Activated CD8-positive, alpha-beta memory T cell treated with anti-CD3 and anti-CD28 coated beads, Interleukin-2, amount 50 U/mL, for 24 hours (primary cell): ENCODE measurements around the gene ZFYVE1.
"Not testable (repeated sequence)": the region's sequence is repeated elsewhere in the genome, so short reads cannot be mapped to it uniquely, and the experiment has no call there.

Experiments used
- DNase-seq: peaks from one replicate; pipeline ENCODE4 v3.0.0-alpha.2; 2020; ENCODE audit errors: extremely low read depth

Gene ZFYVE1, protein sequence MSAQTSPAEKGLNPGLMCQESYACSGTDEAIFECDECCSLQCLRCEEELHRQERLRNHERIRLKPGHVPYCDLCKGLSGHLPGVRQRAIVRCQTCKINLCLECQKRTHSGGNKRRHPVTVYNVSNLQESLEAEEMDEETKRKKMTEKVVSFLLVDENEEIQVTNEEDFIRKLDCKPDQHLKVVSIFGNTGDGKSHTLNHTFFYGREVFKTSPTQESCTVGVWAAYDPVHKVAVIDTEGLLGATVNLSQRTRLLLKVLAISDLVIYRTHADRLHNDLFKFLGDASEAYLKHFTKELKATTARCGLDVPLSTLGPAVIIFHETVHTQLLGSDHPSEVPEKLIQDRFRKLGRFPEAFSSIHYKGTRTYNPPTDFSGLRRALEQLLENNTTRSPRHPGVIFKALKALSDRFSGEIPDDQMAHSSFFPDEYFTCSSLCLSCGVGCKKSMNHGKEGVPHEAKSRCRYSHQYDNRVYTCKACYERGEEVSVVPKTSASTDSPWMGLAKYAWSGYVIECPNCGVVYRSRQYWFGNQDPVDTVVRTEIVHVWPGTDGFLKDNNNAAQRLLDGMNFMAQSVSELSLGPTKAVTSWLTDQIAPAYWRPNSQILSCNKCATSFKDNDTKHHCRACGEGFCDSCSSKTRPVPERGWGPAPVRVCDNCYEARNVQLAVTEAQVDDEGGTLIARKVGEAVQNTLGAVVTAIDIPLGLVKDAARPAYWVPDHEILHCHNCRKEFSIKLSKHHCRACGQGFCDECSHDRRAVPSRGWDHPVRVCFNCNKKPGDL

DNA sequence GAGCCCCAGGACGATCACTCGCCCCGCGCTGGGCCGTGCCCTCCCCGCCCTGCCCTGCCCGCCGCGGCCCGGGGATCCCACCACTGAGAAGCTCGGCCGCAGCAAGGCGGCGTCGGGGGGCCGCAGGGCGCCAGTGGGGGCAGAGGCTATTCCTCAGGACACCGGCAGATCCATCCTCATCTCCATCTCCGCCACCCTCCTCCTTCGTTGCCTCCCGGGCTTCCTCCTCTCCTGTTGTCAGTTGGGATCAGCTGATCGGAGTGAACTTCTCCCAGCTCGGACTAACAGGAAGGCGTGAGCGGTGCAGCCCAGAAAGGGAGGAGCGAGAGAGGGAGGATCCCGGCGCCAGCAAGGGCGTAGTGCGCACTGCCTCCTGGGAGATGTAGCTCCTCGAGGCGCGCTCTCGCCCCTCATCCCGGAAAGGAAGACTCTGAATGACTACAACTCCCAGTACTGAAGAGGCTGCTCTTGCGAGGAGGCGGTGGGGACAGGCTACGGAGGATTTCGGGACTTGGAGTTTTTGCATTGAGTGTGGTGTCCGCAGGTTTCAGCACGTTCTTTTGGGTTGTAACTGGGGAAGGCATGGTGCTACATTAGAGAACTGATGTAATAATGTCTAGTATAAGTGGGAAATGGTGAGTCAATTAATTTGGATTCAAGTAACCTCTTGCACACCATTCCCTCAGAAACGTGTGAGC, at the start of gene ZFYVE1:
TSS of gene ZFYVE1 (minus strand) at position 262 of the 698 bp plus-strand sequence. CDS start 2,598 bp downstream, outside the sequence.
- DNase-seq = peak; percentile 80

DNA sequence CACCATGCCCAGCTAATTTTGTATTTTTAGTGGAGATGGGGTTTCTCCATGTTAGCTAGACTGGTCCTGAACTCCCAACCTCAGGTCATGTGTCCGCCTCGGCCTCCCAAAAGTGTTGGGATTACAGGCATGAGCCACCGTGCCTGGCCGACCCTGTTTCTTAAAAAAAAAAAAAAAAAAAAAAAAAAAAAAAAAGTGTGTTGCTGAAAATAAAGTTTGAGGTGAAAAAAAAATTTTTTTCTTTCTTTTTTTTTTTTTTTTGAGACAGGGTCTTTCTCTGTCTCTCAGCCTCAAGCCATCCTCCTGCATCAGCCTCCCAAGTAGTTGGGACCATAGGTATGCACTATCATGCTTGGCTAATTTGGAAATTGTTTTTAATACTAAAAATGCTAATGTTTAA, 42.7 kb upstream of the ZFYVE1 start:
- no peak for DNase-seq

DNA sequence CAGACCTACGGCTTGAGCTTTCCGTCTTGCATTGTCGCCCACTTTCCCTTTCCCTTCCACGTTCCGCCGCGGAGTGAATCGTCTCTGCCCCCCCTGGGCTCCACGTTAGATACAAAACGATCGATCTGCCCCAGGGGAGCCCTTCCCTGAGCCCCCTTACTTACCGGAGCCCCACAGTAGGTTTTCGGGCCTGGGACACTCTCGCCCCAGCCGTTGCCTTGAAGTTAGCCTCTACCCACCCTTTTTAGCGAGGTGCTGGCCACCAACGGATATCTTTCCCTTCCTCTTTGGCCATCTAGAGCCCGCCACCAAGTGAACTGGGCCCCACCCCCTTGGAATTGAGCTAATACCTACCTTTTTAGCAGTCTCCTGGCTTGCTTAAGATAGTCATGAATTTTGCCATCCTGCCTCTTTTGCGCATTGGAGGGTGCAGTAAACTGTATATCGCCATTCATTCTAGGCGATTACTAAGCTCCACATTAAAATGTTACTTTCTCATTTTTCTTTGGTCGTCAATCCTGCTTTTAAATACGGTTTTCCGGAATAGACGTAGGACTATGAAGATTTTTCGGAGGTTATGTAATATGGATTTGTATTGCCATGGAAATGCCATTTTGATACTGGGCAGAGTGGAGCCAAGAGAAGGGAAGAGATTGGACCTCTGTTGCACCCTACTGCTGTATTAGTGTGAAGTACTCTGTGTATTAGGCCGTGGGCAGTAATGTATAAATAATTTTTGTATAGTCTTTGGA, 32.2 kb upstream of the ZFYVE1 start:
- DNase-seq = no peak

DNA sequence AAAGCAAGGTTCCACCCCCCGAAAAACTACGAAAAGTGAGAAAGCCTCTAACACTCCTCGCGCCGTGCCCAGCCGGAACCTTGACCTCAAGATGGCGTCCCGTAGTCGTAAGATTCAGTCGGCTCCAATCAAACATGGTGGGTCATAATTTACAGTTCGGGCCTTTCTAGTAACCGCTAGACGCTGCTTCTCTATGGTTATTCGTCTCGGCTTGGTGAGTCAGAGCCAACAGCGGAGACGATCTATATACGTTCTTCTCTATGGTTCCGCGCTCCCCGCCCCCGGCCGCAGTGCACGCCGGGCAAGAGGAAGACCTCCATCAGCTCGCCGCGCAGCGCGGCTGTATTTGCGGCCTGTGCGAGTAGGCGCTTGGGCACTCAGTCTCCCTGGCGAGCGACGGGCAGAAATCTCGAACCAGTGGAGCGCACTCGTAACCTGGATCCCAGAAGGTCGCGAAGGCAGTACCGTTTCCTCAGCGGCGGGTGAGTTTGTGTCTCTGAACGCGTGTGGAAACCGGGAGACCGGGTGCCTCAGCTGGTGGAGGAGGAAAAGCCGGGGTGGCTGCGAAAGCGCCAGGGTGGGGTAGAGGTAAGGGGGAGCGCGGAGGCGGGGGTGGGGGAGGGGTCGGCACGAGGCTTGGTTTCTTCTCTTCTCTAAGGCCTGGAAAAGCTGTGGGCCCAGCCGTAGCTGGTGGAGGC, 31.5 kb upstream of the ZFYVE1 start, which contains the start of gene RBM25:
TSS of gene RBM25 (plus strand) at position 311 of the 698 bp plus-strand sequence. CDS start 13,108 bp downstream, outside the sequence.
- DNase-seq = peak; percentile 86

DNA sequence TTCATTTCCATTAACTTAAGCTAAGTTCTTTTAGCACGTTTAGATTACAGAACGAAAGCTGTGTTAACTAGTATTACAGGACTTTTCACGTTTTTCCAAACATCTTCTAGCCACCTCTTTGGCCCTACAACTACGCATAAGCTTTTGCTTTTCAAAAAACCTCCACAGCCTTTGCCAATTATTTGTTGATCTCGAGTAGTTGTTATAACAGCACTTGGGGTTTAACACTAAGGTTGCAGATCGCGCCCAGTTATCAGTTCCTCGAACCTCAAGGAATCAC, 31.0 kb upstream of the ZFYVE1 start:
- DNase-seq = no peak

DNA sequence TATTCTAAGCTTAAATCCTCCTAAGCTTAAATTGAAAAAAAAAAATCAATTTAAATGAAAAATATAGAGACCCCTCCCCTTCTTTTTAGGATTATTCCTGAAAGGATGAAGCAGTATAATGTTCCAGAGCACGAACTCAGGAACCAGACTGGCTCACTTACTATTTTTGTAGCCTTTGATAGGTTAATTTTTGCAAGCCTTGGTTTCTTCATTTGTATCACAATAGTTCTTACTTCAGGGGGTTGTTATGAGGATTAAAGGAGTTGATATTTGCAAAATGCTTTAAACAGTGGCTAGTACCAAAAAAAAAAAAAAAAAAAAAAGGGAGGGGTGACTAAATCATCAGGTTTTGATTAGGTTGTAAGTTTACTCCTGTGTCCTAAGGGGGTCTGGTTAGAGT, 28.3 kb upstream of the ZFYVE1 start:
- no peak for DNase-seq

DNA sequence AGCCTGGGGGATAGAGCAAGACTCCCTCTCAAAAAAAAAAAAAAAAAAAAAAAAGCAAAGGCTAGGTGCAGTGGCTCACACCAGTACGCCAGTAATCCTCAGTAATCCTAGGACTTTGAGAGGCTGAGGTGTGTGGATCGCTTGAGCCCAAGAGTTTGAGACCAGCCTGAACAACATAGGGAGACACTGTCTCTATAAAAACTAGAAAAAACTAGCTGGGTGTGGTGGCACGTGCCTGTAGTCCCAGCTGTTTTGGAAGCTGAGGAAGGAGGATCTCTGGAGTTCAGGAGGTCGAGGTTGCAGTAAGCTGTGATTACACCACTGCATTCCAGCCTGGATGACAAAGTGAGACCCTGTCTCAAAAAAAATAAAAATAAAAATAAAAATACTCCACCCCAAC, 22.5 kb upstream of the ZFYVE1 start:
- DNase-seq = no peak

DNA sequence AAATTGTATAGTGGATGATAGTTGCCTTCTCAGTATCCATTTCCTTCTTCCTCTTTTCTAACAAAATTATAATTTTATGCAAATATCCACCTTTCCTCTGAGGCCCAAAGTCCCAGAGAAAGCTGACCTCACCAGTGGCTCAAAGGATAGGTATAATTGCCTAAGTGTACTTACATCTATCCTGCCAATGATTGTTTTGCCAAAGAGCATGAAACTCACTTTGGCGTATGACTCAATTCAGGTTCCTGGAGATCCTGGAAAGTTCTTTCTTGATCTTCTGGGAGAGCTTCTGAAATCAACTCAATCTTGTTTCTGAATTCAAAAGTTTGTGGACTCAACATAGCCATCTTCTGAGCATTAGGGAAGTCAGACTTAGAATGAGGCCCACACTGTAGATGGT, 20.9 kb upstream of the ZFYVE1 start:
- no peak for DNase-seq

DNA sequence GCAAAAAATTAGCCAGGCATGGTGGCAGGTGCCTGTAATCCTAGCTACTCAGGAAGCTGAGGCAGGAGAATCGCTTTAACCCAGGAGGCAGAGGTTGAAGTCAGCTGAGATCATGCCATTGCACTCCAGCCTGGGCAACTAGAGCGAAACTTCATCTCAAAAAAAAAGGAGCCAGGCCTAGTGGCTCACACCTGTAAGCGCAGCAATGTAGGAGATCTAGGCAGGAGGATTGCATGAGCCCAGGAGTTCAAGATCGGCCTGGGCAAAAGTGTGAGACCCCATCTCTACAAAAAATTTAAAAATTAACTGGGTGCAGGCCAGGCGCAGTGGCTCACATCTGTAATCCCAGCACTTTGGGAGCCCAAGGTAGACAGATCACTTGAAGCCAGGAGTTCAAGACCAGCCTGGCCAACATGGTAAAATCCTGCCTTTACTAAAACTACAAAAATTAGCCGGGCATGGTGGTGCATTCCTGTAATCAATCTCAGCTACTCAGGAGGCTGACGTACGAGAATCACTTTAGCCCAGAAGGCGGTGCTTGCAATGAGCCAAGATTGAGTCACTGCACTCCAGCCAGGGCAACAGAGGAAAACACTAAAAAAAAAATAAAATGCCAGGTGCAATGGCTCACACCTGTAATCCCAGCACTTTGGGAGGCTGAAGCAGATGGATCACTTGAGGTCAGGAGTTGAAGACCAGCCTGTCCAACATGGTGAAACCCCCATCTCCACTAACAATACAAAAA, 10.0 kb upstream of the ZFYVE1 start:
- DNase-seq = not testable (repeated sequence)

DNA sequence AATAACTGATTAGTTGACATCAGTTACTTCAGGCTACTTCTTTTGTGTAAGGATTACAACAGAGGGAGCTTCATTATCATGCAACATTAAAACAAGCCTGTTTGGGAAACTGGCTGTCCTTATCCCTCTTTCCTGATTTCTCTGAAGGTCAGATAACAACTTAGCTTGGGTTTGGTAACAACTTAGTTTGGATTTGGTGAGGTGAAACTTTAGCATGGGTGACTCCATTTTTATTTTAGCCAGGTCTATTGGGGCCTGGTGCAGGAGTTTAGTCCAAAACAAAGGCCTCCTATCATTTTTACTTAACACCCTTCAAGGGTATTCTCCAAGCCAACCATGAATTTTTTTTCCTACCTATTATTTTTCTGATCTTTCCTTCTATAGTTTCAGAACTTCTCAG, 1.1 kb upstream of the ZFYVE1 start:
- no peak for DNase-seq

DNA sequence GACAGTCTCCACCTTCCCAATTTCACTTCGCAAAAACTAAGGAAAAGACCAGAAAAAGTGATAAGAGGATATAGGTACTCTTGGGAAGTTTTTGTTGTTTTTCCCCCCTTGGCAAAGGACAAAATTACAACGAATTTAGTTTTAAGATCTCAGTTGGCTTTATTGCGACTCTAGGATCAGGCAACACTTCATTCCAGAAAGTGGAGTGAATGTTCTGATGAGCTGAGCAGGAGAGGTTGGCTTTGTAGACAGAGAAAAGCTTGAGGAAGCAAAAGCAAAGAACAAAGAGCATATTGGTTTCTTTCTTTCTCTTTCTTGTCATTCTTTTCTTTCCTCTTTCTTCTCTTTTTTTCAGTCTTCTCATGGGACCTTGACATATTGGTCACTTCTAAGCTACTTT, 640 bp upstream of the ZFYVE1 start:
- no peak for DNase-seq

DNA sequence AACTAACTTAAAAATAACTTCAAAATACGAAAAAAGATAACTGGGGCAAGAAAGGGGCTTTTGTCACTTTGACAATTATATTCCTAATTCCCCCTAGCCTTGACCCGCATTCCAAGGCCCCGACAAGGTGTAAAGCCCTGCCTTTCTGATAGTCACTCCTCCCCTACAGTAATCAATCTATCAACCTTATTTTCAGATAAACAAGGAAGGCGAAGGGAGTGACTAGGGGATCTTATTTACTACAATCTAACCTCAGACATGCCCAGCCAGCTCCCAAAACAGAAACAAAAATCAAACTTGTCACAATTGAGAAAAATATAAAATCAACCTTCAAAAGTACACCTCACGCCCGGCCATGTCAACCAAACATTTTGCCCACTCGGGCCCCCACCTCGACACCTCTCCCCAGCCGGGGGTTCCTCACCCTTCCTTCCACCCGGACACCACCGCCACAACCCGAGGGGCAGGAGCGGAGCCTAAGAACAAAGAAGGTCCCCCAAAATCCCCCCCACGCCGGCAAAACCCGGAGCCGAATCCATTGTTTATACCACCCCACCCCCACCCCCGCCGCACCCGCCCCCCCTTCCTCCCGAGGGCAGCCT, 562 bp downstream of the ZFYVE1 start:
- DNase-seq = no peak

DNA sequence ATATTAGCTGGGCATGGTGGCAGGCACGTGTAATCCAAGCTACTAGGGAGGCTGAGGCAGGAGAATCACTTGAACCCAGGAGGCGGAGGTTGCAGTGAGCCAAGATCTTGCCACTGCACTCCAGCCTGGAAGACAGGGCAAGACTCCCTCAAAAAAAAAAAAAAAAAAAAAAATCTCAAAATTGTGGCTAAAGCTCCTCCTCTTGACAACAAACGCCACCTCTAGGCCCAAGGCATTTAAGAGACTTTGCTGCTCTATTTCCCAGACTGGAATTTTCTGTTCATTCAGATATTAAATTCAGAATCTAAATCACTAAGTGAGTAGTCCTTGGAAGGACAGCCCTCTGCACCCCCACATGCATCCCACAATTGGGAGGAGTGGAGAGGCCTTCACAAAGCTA, 1.4 kb downstream of the ZFYVE1 start:
- DNase-seq = no peak

DNA sequence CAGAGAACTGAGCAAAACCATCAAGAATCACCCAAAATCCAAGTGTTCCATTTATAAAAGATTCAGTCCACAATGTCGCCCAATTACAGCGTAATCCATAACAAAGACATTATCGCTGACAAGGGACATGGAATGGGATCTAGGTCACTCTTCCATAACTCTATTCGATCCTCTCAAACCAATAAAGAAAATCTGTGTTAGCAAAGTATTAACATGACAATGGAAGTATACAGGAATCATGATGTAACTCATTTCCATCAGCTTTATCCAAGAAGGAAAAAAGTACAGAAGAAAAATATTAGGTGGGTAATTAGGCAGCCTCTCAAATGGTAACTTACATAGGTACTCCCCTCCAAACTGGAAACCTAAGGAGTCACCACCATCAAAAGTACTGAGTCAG, 4.9 kb downstream of the ZFYVE1 start:
- DNase-seq = no peak

DNA sequence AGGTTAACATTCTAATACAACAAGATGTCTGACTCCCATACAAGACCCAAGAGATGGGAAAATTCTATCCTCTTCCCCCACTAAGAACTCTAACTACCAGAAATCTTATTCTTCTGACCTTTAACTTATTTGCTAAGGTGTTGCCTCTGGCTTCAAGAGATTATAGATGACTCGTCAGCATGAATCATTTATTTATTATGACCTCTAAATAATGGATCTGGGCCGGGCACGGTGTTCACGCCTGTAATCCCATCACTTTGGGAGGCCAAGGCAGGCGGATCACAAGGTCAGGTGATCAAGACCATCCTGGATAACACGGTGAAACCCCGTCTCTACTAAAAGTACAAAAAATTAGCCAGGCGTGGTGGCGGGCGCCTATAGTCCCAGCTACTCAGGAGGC, 10.9 kb downstream of the ZFYVE1 start:
- not testable (repeated sequence) for DNase-seq

DNA sequence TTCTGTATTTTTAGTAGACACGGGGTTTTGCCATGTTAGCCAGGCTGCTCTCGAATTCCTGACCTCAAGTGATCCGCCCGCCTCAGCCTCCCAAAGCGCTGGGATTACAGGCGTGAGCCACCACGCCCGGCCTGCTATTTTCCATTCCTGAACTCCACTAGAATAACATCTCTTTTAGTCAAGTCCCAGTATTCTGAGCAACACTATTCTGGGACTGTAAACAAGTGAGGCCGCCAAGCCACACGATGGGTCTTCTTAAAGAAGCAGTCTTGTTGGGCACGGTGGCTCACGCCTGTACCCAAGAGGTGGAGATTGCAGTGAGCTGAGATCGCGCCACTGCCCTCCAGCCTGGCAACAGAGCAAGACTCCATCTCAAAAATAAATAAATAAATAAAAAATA, 11.4 kb downstream of the ZFYVE1 start:
- DNase-seq = not testable (repeated sequence)

DNA sequence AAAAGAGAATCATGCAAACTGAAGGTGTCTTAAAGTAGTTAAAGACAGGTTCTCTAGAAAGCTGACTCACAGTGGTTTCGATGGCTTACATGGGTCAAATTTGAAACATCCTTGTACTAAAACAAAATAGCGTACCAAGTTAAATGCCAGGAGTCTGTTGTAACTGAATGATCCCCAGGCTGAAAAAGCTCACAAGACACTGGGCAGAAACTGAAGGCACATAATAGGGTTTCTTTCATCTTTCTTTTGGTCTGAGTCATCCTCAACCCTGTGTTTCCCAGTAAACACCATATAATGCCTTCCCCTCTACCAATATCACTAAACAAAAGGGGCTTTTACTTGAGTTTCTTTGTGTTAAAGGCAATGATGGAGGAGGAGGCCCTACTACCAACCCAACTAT, 12.8 kb downstream of the ZFYVE1 start:
- DNase-seq = no peak

DNA sequence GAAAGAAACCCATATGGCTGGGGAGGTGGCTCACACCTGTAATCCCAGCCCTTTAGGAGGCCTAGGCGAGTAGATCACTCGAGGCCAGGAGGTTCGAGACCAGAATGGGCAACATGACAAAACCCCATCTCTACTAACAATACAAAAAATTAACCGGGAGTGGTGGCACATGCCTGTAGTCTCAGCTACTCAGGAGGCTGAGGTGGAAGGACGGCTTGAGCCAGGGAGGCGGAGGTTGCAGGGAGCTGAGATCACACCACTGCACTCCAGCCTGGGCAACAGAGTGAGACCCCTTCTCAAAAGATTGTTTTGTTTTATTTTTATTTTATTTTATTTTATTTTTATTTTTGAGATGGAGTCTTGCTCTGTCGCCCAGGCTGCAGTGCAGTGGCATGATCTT, 15.7 kb downstream of the ZFYVE1 start:
- DNase-seq = not testable (repeated sequence)

DNA sequence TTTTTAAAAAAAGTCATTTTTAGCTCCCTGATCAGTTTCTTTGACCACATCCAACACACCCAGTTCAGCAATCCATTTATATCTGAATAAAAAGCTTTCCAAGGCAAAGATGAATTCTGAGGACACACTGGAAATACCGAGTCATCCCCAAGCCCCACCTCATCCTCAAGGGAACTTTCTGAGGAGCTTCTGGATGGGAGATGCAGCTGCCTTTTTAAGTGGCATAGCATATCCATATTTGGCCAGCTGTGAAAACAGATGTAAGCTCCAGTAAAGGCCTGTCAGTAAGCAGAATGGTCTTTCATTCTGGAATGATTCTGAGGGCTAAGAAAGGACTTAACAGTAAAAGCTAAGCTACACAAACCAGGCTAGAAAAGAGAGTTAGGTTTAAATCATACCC, 18.4 kb downstream of the ZFYVE1 start:
- no peak for DNase-seq

DNA sequence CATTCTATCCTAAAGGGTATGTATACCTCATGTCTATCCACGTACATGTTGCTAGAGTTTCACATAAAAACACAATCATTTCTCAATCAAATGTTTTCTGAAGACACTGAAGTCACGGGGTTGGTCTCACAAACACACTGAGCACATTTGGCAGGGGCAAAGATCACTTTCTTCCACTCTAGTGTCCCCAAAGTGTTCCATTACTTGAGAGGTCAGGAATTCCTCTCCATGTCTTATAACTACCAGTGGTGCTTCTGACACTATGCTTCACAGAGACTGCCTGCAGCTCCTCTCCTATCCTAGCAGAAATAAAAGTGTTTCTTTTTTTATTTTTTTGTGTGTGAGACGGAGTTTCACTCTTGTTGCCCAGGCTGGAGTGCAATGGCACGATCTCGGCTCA, 19.1 kb downstream of the ZFYVE1 start:
- no peak for DNase-seq
